ENCODE data around the gene SH3D19.

SH3D19 gene

DNA sequence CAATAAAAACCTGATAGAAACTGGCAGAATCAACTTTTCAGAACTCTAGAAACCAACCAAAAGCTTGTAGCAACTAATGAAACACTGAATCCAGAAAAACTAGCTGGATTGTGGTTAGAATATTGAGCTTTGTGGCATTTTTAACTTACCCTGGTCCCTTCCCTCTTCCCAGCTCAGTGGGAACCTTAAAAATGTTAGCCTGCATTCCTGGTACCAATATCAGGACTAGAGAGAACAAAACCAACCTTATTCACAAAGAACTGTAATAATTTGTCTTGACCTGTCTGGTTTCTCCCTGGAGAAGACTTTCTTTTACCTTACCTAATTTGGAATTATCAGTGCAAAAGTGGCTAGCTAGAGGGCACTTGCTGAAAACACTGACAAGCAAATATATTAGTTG is 21.2 kb downstream of the SH3D19 start:
- in situ Hi-C loops (cut with HindIII; ENCODE audit: low sequenced_read_pairs), result no loop called here
- TF ChIP-seq CTCF (IDR thresholded peaks at IDR 0.05; ENCODE audit: low read depth, low read length), result no peak
- H3K4me3 ChIP-seq (ENCODE audit: low read depth, low read length), result no peak overlapping the region
- peak; percentile 20 for DNase-seq (ENCODE audit: low read depth, low spot score)

DNA sequence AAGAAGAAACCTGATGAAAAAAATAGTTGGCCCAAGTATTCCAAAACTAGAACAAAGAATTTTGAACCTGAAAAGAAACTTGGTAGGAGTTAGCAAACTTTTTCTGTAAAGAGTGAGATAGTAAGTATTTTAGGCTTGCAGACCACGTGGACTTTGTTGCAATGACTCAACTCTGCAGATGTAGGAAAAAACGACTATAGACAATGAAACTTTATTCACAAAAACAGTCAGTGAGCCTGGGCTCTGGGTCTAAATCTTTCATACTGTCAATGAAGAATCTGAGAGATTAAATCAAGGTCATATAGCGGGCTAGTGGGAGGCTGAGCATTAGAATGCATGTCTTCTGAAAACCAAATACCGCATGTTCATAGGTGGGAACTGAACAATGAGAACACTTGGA is 23.0 kb downstream of the SH3D19 start:
- H3K4me3 ChIP-seq (ENCODE audit: low read depth, low read length), result no peak overlapping the region
- in situ Hi-C loops (cut with HindIII; ENCODE audit: low sequenced_read_pairs), result no loop called here
- DNase-seq (ENCODE audit: low read depth, low spot score), result peak; percentile 51
- TF ChIP-seq CTCF (IDR thresholded peaks at IDR 0.05; ENCODE audit: low read depth, low read length), result no peak

GRCh38 chr4:151297170-151297569 is 28.2 kb downstream of the SH3D19 start:
- no peak for DNase-seq (ENCODE audit: low read depth, low spot score)
- H3K4me3 ChIP-seq (ENCODE audit: low read depth, low read length), result no peak overlapping the region
- in situ Hi-C loops (cut with HindIII; ENCODE audit: low sequenced_read_pairs), result no loop called here
- TF ChIP-seq CTCF (IDR thresholded peaks at IDR 0.05; ENCODE audit: low read depth, low read length), result no peak

GRCh38 chr4:151296227-151296626 is 29.2 kb downstream of the SH3D19 start:
- H3K4me3 ChIP-seq (ENCODE audit: low read depth, low read length), result no peak overlapping the region
- TF ChIP-seq CTCF (IDR thresholded peaks at IDR 0.05; ENCODE audit: low read depth, low read length), result no peak
- in situ Hi-C loops (cut with HindIII; ENCODE audit: low sequenced_read_pairs), result no loop called here

DNA sequence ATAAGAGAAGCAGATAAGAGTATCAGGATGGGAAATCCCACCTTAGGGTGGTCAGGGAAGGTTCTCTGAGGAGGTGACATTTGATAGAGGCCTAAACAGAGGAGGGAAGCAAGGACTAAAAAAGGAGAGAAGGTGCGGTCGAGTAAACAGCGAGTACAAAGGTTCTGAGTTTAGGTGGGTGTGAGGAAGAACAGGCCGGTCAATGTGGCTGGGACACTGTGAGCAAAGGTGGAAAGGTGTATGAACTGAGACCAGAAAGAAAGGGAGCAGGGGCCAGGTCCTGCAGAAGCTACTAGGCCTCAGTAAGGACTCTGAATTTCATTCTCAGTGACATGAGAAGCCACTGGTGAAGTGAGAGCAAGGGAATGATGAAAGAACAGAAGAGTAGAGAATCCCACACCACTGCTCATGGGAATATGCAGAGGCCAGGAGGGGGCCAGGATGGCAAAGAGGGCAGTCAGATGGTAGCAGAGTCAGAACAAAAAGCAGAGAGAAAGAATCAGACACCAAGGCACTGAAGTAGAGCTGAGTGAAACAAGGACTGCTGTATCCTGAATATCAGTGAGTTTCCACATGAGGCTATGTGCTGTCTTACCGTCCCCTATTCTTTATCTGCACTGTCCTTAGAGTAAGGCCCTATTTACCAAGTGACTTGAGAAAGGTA is 30.4 kb downstream of the SH3D19 start:
- H3K4me3 ChIP-seq (ENCODE audit: low read depth, low read length), result no peak overlapping the region
- no peak for DNase-seq (ENCODE audit: low read depth, low spot score)
- TF ChIP-seq CTCF (IDR thresholded peaks at IDR 0.05; ENCODE audit: low read depth, low read length), result no peak
- in situ Hi-C loops (cut with HindIII; ENCODE audit: low sequenced_read_pairs), result no loop called here

More at GRCh38 chr4:151296227-151296626, 29.2 kb downstream of the SH3D19 start:
- no peak for DNase-seq (ENCODE audit: low read depth, low spot score)

DNA sequence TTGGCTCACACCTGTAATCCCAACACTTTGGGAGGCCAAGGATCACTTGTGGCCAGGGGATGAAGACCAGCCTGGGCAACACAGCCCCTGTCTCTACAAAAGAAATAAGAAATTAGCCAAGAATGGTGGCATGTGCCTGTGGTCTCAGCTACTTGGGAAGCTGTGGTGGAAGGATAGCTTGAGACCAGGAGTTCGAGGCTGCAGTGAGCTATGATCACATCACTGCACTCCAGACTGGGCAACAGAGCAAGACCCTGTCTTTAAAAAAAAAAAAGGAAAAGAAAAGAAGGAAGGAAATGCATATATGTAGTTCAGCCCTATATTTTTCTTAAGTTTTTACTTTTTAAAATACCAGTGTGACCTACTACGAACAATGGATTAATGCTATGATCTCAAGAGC is 33.4 kb downstream of the SH3D19 start:
- TF ChIP-seq CTCF (IDR thresholded peaks at IDR 0.05; ENCODE audit: low read depth, low read length), result no peak
- in situ Hi-C loops (cut with HindIII; ENCODE audit: low sequenced_read_pairs), result no loop called here

More for the DNA sequence above, 33.4 kb downstream of the SH3D19 start:
- H3K4me3 ChIP-seq (ENCODE audit: low read depth, low read length), result no peak overlapping the region
- no peak for DNase-seq (ENCODE audit: low read depth, low spot score)
